ENCODE data around the gene ATG9A.

DNA sequence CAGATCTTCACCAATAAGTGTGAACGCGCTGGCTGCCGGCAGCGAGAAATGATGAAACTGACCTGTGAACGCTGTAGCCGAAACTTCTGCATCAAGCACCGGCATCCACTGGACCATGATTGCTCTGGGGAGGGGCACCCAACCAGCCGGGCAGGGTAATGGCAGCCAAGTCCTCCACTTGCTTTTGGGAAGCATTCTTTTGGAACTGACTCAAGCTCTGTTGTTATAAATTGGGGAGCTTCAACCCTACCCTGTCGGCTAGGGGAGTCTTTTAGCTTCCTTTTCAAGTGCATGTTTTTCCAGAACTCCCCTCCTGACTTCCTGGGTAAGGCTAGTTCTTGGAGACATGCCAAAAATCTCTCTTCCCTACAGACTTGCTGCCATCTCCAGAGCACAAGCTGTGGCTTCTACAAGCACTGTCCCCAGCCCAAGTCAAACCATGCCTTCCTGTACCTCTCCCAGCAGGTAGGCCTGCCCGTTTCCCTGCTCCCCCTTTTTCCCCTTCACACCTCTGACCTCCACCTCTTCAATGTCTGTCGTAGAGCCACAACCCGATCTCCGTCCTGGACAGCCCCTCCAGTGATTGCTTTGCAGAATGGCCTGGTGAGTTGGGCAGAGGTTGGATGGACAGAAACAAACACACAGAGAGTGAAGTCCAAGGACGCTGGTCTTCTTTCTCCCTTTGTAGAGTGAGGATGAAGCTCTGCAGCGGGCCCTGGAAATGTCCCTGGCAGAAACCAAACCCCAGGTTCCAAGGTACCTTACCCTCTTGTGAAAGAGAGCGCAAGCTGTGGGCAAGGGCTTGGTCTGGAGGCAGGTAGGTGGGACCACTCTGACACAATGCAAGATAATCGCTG, 21.3 kb downstream of the ATG9A start:
- TF ChIP-seq ZBTB21 (CRISPR knock-in tag; IDR thresholded peaks at IDR 0.05; ENCODE audit: borderline replicate concordance): no peak
- TF ChIP-seq, protein P1, sequence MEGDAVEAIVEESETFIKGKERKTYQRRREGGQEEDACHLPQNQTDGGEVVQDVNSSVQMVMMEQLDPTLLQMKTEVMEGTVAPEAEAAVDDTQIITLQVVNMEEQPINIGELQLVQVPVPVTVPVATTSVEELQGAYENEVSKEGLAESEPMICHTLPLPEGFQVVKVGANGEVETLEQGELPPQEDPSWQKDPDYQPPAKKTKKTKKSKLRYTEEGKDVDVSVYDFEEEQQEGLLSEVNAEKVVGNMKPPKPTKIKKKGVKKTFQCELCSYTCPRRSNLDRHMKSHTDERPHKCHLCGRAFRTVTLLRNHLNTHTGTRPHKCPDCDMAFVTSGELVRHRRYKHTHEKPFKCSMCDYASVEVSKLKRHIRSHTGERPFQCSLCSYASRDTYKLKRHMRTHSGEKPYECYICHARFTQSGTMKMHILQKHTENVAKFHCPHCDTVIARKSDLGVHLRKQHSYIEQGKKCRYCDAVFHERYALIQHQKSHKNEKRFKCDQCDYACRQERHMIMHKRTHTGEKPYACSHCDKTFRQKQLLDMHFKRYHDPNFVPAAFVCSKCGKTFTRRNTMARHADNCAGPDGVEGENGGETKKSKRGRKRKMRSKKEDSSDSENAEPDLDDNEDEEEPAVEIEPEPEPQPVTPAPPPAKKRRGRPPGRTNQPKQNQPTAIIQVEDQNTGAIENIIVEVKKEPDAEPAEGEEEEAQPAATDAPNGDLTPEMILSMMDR (IDR thresholded peaks at IDR 0.05): no peak
- no peak for TF ChIP-seq SP1 (CRISPR knock-in tag; conservative IDR thresholded peaks at IDR 0.05)
- TF ChIP-seq, protein P2, sequence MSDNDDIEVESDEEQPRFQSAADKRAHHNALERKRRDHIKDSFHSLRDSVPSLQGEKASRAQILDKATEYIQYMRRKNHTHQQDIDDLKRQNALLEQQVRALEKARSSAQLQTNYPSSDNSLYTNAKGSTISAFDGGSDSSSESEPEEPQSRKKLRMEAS (CRISPR knock-in tag; IDR thresholded peaks at IDR 0.05): no peak
